ENCODE measurements around the gene RMC1. TPM values are rescaled to one million over a fixed set of nuclear protein-coding genes. Genes with fewer than 3 reads are reported as not detected.

RMC1 gene
- total RNA-seq, 2 experiments from 2014 or later, result 26.2 to 29.7 TPM

DNA sequence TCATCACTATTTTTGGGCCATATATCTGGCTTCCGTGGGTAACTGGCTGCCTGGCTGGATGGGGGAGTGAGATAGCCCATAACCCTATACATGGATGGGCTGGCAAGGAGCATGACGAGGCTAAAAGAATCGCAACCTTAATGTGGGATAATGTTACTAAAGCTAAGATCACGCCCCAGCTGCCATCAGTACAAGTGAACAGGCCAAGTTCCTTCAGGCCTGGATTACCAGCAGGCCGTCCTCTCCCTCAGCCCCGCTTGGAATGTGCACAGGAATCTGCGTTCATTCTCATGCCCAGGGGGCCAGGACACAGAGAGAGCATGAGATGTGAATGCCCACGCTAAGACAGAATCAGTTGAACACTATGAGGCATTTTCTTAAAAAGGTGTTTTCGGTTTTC lies 34.7 kb downstream of the RMC1 start:
- peaks cover 35% of the 10 kb centered on the region for H3K4me1 Mint-ChIP-seq (ENCODE audit: low read depth)
- H3K27ac Mint-ChIP-seq, result no peak overlapping the region
- peaks cover 51% of the 10 kb centered on the region for H3K36me3 Mint-ChIP-seq (ENCODE audit: low read depth)
- H3K9me3 Mint-ChIP-seq, result no peaks in the 10 kb centered on the region
- no peak for DNase-seq
- no peaks in the 10 kb centered on the region for H3K27me3 Mint-ChIP-seq (ENCODE audit: low read depth)
- CTCF ChIA-PET, result no interaction called here
- H3K4me3 Mint-ChIP-seq, result no peak overlapping the region
- intact Hi-C loops (cut with micrococcal nuclease), result no loop called here

DNA sequence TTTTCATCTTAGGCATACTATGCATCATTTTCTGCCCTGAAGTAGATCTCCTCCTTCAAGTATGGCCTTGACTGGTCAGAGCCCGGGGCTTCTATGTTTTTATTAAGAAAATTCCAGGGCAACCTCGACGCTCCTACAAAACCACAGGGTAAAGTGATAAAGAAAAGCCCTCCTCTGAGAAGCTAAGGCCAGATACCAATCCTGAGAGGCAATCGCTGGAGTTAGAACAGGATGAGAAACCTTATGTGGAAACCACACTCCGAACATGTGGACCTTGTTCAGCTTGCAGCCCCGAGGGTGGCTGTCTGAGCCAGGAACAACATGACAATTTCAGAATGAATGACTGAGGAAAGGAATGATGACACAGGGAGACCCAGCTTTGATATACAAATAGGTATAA lies 35.6 kb downstream of the RMC1 start:
- Mint-ChIP-seq H3K36me3 (ENCODE audit: low read depth) (peaks cover 55% of the 10 kb centered on the region), H3K4me1 (ENCODE audit: low read depth) (peaks cover 35% of the 10 kb centered on the region), H3K9me3 (no peaks in the 10 kb centered on the region), H3K27me3 (ENCODE audit: low read depth) (no peaks in the 10 kb centered on the region), H3K27ac (no peak overlapping the region), H3K4me3 (no peak overlapping the region)
- intact Hi-C loops (cut with micrococcal nuclease), result no loop called here
- CTCF ChIA-PET, result interaction anchor here (0.6 to 2.5 kb wide), 3 partner anchors 10 to 40 kb away, joined by 3 to 13 read pairs (median 4); no protein-coding TSS in a partner anchor
- no peak for DNase-seq

DNA sequence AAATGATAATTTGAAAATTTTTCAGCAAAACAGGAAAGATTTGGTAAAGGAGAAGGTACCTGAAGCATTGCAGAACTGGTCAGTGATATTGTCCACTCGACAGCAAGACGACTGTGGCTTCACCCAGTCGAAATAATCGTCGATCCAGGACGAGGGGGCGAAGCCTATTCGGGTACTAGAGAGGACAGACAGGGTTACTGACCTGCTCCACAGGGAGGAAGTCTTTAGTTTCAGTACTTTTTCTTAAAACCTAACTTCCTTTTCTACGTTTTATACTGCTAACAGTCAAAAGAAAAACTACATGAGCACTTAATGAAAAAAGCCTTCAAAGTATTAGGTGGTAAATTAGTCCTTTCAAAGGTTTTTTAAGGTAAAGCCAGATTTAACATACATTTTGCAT lies 36.0 kb downstream of the RMC1 start:
- CTCF ChIA-PET, result interaction anchor here (0.6 to 2.5 kb wide), 3 partner anchors 11 to 40 kb away, joined by 3 to 13 read pairs (median 4); no protein-coding TSS in a partner anchor
- Mint-ChIP-seq H3K4me1 (ENCODE audit: low read depth) (peaks cover 35% of the 10 kb centered on the region), H3K4me3 (no peak overlapping the region)

DNA sequence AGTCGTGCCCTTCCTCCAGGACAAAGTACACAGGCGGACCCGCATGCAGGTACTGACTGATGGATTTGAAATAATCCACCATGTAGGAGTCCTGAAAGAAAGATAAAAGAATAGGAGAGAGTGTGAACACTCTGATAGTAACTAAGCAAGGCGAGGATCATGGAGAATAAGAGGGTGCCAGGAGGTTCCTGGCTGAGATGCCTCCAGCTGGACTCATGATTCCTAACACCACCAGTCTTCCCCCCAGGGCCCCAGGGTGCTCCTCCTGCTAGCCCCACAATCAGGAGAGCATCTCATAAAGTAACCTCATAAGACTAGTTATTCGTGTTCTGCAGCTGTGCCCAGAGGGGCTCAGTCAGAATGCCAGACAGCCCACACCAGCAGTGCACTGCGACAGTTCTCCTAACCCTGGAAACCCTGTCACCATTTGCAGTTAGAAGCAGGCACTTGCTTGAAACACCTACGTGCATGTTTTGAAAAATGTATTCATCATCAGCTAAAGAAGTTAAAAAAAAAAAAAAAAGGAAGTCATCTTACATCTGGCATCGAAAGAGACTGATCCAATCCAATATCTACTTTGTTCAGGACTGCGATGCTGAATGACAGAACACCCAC lies 36.7 kb downstream of the RMC1 start:
- peak overlapping the region; percentile 39 for H3K27ac Mint-ChIP-seq
- H3K4me1 Mint-ChIP-seq (ENCODE audit: low read depth), result peaks cover 35% of the 10 kb centered on the region
- peak; percentile 21 for DNase-seq
- no peaks in the 10 kb centered on the region for H3K27me3 Mint-ChIP-seq (ENCODE audit: low read depth)
- intact Hi-C loops (cut with micrococcal nuclease), result loop anchor here (1.0 to 2.0 kb wide), 2 partner anchors 11 to 47 kb away; partner anchors contain the start of gene NPC1
- CTCF ChIA-PET, result interaction anchor here (0.6 to 2.5 kb wide), 4 partner anchors 24 to 88 kb away, joined by 3 to 13 read pairs (median 4); no protein-coding TSS in a partner anchor
- H3K36me3 Mint-ChIP-seq (ENCODE audit: low read depth), result peaks cover 55% of the 10 kb centered on the region
- no peaks in the 10 kb centered on the region for H3K9me3 Mint-ChIP-seq
- H3K4me3 Mint-ChIP-seq, result no peak overlapping the region

More for the DNA sequence above, 36.0 kb downstream of the RMC1 start:
- intact Hi-C loops (cut with micrococcal nuclease), result no loop called here
- Mint-ChIP-seq H3K27ac (no peak overlapping the region), H3K27me3 (ENCODE audit: low read depth) (no peaks in the 10 kb centered on the region), H3K36me3 (ENCODE audit: low read depth) (peaks cover 55% of the 10 kb centered on the region), H3K9me3 (no peaks in the 10 kb centered on the region)
- no peak for DNase-seq

DNA sequence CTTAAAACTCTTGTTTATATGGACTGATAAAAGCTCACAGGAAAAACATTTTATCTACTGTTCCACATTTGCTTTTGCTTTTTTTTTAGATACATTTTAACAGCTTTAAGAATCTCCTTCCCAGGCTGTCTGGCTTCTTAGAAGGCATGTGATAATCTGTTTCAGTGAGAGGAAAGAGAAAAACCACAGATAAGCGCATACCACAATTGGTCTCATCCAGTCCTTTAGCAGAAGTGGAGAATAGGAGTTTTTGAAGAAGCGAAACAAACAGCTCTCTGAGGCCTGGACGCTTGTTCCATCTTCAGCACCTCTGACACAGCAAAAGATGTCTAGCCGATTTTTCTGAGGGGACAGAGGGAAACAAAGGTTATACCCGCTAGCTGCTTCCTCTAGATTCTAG lies 37.6 kb downstream of the RMC1 start:
- H3K4me3 Mint-ChIP-seq, result peak overlapping the region; percentile 5
- intact Hi-C loops (cut with micrococcal nuclease), result loop anchor here (1.0 to 2.0 kb wide), 3 partner anchors 12 to 46 kb away; partner anchors contain the start of gene NPC1

DNA sequence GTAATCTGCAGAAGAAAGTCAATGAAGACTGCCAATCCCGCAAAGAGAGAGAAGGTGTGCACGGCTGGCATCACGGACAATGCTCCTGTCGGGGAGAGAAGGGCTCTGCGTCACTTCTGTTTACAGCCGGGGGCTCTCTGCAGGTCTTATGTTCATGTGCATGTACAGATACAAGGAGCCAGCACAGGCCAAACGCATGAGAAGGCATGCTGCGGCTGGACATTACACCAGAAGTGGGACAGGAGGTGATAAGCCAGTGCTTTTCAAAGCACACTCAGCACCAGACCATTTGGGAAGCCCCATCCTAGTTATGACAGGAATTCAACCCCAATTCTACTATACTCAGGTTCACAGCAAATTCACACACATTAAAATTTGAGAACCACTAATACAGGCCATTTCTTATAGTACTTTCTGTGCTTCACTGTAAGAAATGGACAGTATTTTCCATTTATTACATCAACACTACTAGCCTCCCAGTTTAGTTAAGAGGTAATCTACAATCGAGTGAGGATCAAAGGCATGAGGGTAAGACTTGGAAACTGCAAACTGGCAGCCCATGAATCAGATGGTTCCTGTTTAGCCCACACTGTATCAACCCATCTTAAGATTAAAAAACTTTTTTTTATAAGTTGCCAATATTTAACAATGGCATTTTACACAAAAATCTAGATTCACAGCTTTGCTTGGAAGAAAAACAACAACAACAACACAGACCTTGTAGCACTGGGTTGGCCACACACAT lies 38.2 kb downstream of the RMC1 start:
- Mint-ChIP-seq H3K27me3 (ENCODE audit: low read depth) (no peaks in the 10 kb centered on the region), H3K9me3 (no peaks in the 10 kb centered on the region), H3K4me3 (peak overlapping the region; percentile 15), H3K4me1 (ENCODE audit: low read depth) (peaks cover 35% of the 10 kb centered on the region), H3K36me3 (ENCODE audit: low read depth) (peaks cover 47% of the 10 kb centered on the region), H3K27ac (peak overlapping the region; percentile 19)
- CTCF ChIA-PET, result interaction anchor here (0.9 to 2.5 kb wide), 3 partner anchors 25 to 597 kb away, joined by 4 to 13 read pairs (median 4); partner anchors contain the start of gene CABYR
- no peak for DNase-seq
- intact Hi-C loops (cut with micrococcal nuclease), result loop anchor here (1.0 to 2.0 kb wide), 2 partner anchors 25 to 45 kb away; partner anchors contain the start of gene NPC1

More for the DNA sequence above, 37.6 kb downstream of the RMC1 start:
- peak; percentile 27 for DNase-seq
- no peaks in the 10 kb centered on the region for H3K9me3 Mint-ChIP-seq
- H3K27ac Mint-ChIP-seq, result peak overlapping the region; percentile 19
- peaks cover 50% of the 10 kb centered on the region for H3K36me3 Mint-ChIP-seq (ENCODE audit: low read depth)
- CTCF ChIA-PET, result interaction anchor here (0.6 to 2.5 kb wide), 4 partner anchors 25 to 87 kb away, joined by 3 to 13 read pairs (median 4); no protein-coding TSS in a partner anchor
- H3K4me1 Mint-ChIP-seq (ENCODE audit: low read depth), result peaks cover 35% of the 10 kb centered on the region
- no peaks in the 10 kb centered on the region for H3K27me3 Mint-ChIP-seq (ENCODE audit: low read depth)

DNA sequence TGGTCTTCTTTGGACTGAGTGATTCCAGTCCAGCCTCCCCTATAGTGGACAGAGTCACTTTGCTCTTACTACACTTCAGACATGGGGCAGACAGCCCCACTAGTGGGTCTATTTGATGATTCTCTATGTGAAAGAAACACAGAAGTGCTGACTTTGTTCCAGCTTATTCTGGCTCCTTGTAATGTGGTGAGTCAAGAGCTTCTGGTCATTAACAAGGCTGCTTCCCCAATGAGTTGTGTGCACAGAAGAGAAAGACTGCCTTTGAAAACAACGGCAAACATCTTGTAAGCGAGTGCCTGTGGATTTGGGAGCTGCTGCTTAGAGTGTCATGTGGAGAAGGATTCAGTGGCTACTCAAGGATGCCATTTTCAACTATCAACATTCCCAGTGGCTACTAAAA lies 39.1 kb downstream of the RMC1 start:
- DNase-seq, result no peak
- no peaks in the 10 kb centered on the region for H3K27me3 Mint-ChIP-seq (ENCODE audit: low read depth)
- intact Hi-C loops (cut with micrococcal nuclease), result no loop called here
- CTCF ChIA-PET, result interaction anchor here (0.9 kb wide), 1 partner anchor 596 kb away, joined by 4 read pairs; the partner anchor contains the start of gene CABYR
- H3K27ac Mint-ChIP-seq, result no peak overlapping the region
- peaks cover 45% of the 10 kb centered on the region for H3K36me3 Mint-ChIP-seq (ENCODE audit: low read depth)
- H3K4me3 Mint-ChIP-seq, result no peak overlapping the region
- H3K4me1 Mint-ChIP-seq (ENCODE audit: low read depth), result peaks cover 35% of the 10 kb centered on the region
- no peaks in the 10 kb centered on the region for H3K9me3 Mint-ChIP-seq

DNA sequence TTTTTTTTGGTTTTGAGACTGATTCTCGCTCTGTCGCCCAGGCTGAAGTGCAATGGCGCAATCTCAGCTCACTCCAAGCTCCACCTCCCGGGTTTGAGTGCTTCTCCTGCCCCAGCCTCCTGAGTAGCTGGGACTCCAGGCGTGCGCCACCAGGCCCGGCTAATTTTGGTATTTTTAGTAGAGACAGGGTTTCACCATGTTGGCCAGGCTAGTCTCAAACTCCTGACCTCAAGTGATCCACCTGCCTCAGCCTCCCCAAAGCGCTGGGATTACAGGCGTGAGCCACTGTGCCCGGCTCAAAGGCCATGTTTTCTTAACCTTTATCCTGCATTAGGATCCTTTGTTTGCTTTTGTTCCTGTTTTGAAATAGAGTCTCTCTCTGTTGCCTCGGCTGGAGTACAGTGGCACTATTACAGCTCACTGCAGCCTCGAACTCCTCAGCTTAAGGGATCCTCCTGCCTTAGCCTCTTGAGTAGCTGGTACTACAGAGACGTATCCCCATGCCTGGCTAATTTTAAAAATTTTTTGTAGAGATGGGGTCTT lies 42.0 kb downstream of the RMC1 start:
- H3K9me3 Mint-ChIP-seq, result no peaks in the 10 kb centered on the region
- H3K27ac Mint-ChIP-seq, result no peak overlapping the region
- no peak overlapping the region for H3K4me3 Mint-ChIP-seq
- H3K4me1 Mint-ChIP-seq (ENCODE audit: low read depth), result peaks cover 23% of the 10 kb centered on the region
- peaks cover 31% of the 10 kb centered on the region for H3K36me3 Mint-ChIP-seq (ENCODE audit: low read depth)
- intact Hi-C loops (cut with micrococcal nuclease), result no loop called here
- DNase-seq, result no peak
- CTCF ChIA-PET, result interaction anchor here (1.2 to 2.7 kb wide), 2 partner anchors 29 to 43 kb away, joined by 3 to 13 read pairs; no protein-coding TSS in a partner anchor
- no peaks in the 10 kb centered on the region for H3K27me3 Mint-ChIP-seq (ENCODE audit: low read depth)

DNA sequence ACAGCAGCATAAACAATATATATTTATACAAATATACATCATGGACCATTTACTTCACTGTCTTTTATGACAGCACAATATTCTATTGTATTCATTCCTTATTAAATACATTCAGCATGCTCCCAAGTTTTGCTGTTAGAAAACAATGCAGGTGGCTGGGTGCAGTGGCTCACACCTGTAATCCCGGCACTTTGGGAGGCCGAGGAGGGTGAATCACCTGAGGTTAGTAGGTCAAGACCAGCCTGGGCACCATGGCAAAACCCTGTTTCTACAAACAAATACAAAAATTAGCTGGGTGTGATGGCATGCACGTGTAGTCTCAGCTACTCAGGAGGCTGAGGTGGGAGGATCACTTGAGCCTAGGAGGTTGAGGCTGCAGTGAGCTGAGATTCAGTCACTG lies 44.0 kb downstream of the RMC1 start:
- H3K4me1 Mint-ChIP-seq (ENCODE audit: low read depth), result peaks cover 4% of the 10 kb centered on the region
- H3K27me3 Mint-ChIP-seq (ENCODE audit: low read depth), result no peaks in the 10 kb centered on the region
- H3K27ac Mint-ChIP-seq, result no peak overlapping the region
- intact Hi-C loops (cut with micrococcal nuclease), result no loop called here
- no peak for DNase-seq
- CTCF ChIA-PET, result no interaction called here
- H3K36me3 Mint-ChIP-seq (ENCODE audit: low read depth), result peaks cover 33% of the 10 kb centered on the region
- no peaks in the 10 kb centered on the region for H3K9me3 Mint-ChIP-seq
- no peak overlapping the region for H3K4me3 Mint-ChIP-seq

DNA sequence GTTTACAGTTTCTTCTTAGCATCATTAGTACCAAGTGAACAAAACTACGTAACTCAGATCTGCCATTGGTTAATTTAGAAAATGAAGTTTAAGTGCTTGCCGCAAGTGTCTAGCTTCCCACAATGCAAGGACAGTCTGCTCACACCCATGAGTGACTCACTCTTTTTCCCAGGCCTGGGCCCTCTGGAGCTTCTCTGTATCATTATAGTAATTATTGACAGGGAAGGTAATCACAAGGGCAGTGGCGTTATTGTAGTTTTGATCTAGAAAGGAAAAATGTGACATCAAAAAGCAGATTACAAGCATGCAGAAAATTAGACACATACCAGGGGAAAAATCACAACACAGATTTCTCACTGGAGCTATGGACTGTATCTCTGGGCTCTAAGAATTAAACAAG lies 44.5 kb downstream of the RMC1 start:
- no peak overlapping the region for H3K4me3 Mint-ChIP-seq
- no peaks in the 10 kb centered on the region for H3K9me3 Mint-ChIP-seq
- no peaks in the 10 kb centered on the region for H3K4me1 Mint-ChIP-seq (ENCODE audit: low read depth)
- no peak for DNase-seq
- CTCF ChIA-PET, result interaction anchor here (0.6 kb wide), 1 partner anchor 11 kb away, joined by 3 read pairs; no protein-coding TSS in a partner anchor
- H3K27me3 Mint-ChIP-seq (ENCODE audit: low read depth), result no peaks in the 10 kb centered on the region
- intact Hi-C loops (cut with micrococcal nuclease), result no loop called here
- no peak overlapping the region for H3K27ac Mint-ChIP-seq
- H3K36me3 Mint-ChIP-seq (ENCODE audit: low read depth), result peaks cover 33% of the 10 kb centered on the region

DNA sequence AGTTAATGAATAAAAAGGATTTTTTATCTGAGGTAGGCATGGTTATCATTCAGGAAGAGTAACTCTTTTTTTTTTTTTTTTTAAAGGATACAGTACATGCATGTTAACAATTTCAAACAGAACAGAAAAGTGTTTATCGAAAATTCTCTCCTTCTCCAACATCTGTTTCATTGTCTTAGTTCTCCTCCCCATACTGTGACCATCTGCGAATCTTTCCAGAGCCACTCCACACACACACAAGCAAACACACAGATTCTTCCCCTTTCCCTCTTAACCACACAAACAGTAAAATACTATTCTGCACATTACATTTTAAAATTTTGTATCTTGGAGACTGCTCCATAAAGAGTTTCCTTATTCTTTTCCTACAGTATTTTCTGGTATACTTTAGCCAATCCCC lies 45.0 kb downstream of the RMC1 start:
- Mint-ChIP-seq H3K9me3 (no peaks in the 10 kb centered on the region), H3K27ac (no peak overlapping the region), H3K36me3 (ENCODE audit: low read depth) (peaks cover 33% of the 10 kb centered on the region), H3K27me3 (ENCODE audit: low read depth) (no peaks in the 10 kb centered on the region), H3K4me3 (no peak overlapping the region), H3K4me1 (ENCODE audit: low read depth) (no peaks in the 10 kb centered on the region)
- intact Hi-C loops (cut with micrococcal nuclease), result no loop called here
- CTCF ChIA-PET, result interaction anchor here (0.6 to 0.7 kb wide), 2 partner anchors 11 to 145 kb away, joined by 3 read pairs; no protein-coding TSS in a partner anchor
- DNase-seq, result no peak

DNA sequence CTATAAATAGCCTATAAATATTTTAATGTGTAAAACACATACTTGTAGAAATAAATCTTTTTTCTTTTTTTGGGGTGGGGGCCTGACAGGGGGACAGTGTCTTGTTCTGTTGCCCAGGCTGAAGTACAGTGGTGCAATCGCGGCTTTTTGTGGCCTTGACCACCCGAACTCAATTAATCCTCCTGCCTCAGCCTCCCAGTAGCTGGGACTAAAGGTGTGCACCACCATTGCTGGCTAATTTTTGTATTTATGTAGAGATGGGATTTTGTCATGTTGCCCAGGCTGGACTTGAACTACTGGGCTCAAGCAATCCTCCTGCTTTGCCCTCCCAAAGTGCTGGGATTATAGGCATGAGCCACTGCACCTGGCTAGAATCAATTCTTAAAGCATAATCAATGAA lies 45.4 kb downstream of the RMC1 start:
- no peak overlapping the region for H3K27ac Mint-ChIP-seq
- DNase-seq, result no peak
- H3K9me3 Mint-ChIP-seq, result no peaks in the 10 kb centered on the region
- CTCF ChIA-PET, result interaction anchor here (0.6 to 0.7 kb wide), 2 partner anchors 34 to 146 kb away, joined by 3 read pairs; no protein-coding TSS in a partner anchor
- H3K4me1 Mint-ChIP-seq (ENCODE audit: low read depth), result no peaks in the 10 kb centered on the region
- intact Hi-C loops (cut with micrococcal nuclease), result no loop called here
- H3K27me3 Mint-ChIP-seq (ENCODE audit: low read depth), result no peaks in the 10 kb centered on the region
- peaks cover 30% of the 10 kb centered on the region for H3K36me3 Mint-ChIP-seq (ENCODE audit: low read depth)
- no peak overlapping the region for H3K4me3 Mint-ChIP-seq
